Lung (tissue), 12 donors: Measurements from ENCODE around the gene RBFOX1. TPM values are rescaled to one million over a fixed set of nuclear protein-coding genes. Genes with fewer than 3 reads are reported as not detected.

Source experiments
- ATAC-seq: fragments of 200-7000 bp; cut with Tn5 transposase; one replicate; pipeline ENCODE4 v1.9.1; 2020; ENCODE audit warnings: moderate number of reproducible peaks; ENCODE audit not compliant: insufficient read depth, low FRiP score
- DNase-seq, 3 donors: peaks; one replicate each; pipeline ENCODE4 v3.0.0-alpha.2; 2013 to 2017
- H3K27ac ChIP-seq, 2 donors: one replicate each; pipeline ENCODE4 v1.5.1; 2013; ENCODE audit warnings: mild to moderate bottlenecking in 2 of 2, moderate library complexity in 2 of 2, control low read depth in 1 of 2, inconsistent platforms in 1 of 2, low read depth in 1 of 2, low read length in 1 of 2
- H3K27me3 ChIP-seq, 3 donors: one replicate each; pipeline ENCODE4 v1.5.1; 2013; ENCODE audit warnings: low read length in 2 of 3; ENCODE audit not compliant: control insufficient read depth in 3 of 3, insufficient read depth in 3 of 3
- H3K36me3 ChIP-seq, 4 donors: one replicate each; pipeline ENCODE4 v1.5.1; 2013; ENCODE audit warnings: low read length in 4 of 4, mild to moderate bottlenecking in 1 of 4, moderate library complexity in 1 of 4; ENCODE audit not compliant: control insufficient read depth in 4 of 4, insufficient read depth in 4 of 4
- H3K4me1 ChIP-seq, 5 donors: one replicate each; pipeline ENCODE4 v1.5.1; 2013; ENCODE audit warnings: low read length in 5 of 5, mild to moderate bottlenecking in 2 of 5, moderate library complexity in 1 of 5; ENCODE audit not compliant: control insufficient read depth in 5 of 5, insufficient read depth in 5 of 5
- H3K4me3 ChIP-seq: one replicate; pipeline ENCODE4 v1.5.1; 2013; ENCODE audit warnings: mild to moderate bottlenecking, control low read depth, moderate library complexity
- H3K9ac ChIP-seq, 2 donors: one replicate each; pipeline ENCODE4 v1.5.1; 2013; ENCODE audit warnings: low read length in 2 of 2, control low read depth in 1 of 2; ENCODE audit not compliant: insufficient read depth in 1 of 2
- H3K9me3 ChIP-seq, 4 donors: one replicate each; pipeline ENCODE4 v1.5.1; 2013; ENCODE audit warnings: low read length in 3 of 4, mild to moderate bottlenecking in 1 of 4, moderate library complexity in 1 of 4; ENCODE audit not compliant: control insufficient read depth in 4 of 4, insufficient read depth in 3 of 4
- WGBS, 2 donors: extraction: QIAGEN DNeasy Blood & Tissue Kit; methylation state at CpG; one replicate each; pipeline ENCODE4 v1.1.7; 2013; 5-methylcytosine and 5-hydroxymethylcytosine counted together
- polyA plus RNA-seq, 2 donors: library from polyadenylated mRNA; stranded (reverse); fragments of 200-250 nt; gene quantifications; one replicate each; pipeline ENCODE4 v1.2.1, GENCODE V29; 2013
- total RNA-seq, 2 donors: library from RNA; depleted of rRNA in 1 of 2; stranded (reverse); fragments of >200 nt in 1 of 2; gene quantifications; one replicate each; pipeline ENCODE4 v1.2.1, GENCODE V29; 2014 to 2021
- TF ChIP-seq, protein P1 (sequence below): IDR thresholded peaks from 2 replicates; pipeline ENCODE4 v1.5.1; 2012; ENCODE audit warnings: mild to moderate bottlenecking; ENCODE audit errors: control extremely low read depth, extremely low read depth
- donor health status: control.
- donor health status: control.
- donor health status: Bipolar disorder and iron deficiency.
- donor health status: healthy.
- donor health status: DM: yes; HTN: yes; CAD: no.

The RBFOX1 gene
- total and polyA plus RNA-seq, 4 donors, result 0.55 to 3.0 TPM; not detected in 2

DNA sequence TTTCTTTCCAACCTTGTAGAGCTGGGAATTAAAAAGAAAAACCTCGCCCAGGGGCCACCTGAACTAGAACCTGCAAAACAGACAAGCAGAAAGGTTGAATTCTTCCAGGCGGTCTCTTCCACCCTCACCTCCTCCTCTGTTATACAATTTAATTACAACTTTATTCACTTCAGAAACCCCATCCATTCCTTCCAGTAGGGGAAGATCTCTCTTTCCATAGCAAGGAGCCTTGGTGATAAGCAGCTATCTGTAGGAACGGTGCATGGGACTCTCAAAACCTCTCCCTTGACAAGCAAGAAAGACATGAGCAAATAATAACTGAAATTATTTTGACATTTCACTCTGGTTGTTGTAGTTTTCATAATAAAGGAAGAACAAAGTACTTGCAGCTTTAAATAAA, 176.0 kb downstream of the RBFOX1 start:
- no peak overlapping the region for H3K4me3 ChIP-seq
- peaks cover 0 to 7% (median 0%) of the 10 kb centered on the region in 5 donors for H3K4me1 ChIP-seq
- DNase-seq (no peak), ATAC-seq (no peak)
- peaks cover 0 to 4% (median 0%) of the 10 kb centered on the region in 3 donors for H3K27me3 ChIP-seq
- no peak overlapping the region for H3K9ac ChIP-seq
- TF ChIP-seq, protein P1, sequence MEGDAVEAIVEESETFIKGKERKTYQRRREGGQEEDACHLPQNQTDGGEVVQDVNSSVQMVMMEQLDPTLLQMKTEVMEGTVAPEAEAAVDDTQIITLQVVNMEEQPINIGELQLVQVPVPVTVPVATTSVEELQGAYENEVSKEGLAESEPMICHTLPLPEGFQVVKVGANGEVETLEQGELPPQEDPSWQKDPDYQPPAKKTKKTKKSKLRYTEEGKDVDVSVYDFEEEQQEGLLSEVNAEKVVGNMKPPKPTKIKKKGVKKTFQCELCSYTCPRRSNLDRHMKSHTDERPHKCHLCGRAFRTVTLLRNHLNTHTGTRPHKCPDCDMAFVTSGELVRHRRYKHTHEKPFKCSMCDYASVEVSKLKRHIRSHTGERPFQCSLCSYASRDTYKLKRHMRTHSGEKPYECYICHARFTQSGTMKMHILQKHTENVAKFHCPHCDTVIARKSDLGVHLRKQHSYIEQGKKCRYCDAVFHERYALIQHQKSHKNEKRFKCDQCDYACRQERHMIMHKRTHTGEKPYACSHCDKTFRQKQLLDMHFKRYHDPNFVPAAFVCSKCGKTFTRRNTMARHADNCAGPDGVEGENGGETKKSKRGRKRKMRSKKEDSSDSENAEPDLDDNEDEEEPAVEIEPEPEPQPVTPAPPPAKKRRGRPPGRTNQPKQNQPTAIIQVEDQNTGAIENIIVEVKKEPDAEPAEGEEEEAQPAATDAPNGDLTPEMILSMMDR, result no peak
- H3K27ac ChIP-seq, result no peak overlapping the region
- H3K36me3 ChIP-seq, result no peaks in the 10 kb centered on the region
- peaks cover 0 to 5% (median under 1%) of the 10 kb centered on the region in 4 donors for H3K9me3 ChIP-seq
- WGBS, 2 donors, result 78 to 88% methylated on average over 3 of the region's 3 CpGs

DNA sequence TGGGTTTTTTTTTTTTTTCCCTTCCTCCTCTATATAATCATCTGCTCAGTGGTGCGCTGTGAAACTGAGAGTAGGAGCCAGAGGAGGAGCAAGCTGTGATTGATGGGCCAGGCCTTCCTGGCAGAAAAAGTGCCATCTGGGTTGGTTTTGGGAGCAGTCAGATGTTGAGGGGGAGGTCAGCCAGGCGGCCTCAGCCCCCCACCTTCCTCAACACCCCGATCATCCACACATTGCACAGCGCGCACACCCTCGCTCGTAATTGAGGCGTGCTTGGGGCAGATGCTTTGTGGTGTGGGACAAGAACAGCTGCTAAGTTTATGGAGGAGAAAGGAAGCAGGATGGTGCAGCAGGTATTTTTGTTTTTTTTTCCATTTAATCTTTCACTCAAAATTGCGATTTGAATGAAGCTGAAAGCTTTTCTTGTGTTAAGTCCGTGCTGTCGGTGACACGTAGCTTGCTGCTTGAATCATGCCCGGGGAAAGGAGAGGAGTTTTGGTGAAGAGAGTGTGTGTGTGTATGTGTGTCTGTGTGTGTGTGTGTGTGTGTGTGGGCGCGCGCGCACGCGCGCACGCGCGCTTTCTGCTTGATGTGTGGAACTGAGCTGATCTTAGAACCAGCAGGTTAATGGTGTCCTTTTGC, 177.4 kb downstream of the RBFOX1 start:
- Histone ChIP-seq H3K27me3 (peaks cover 0 to 4% (median 0%) of the 10 kb centered on the region in 3 donors), H3K9ac (no peak overlapping the region), H3K4me3 (no peak overlapping the region), H3K36me3 (no peaks in the 10 kb centered on the region), H3K27ac (no peak overlapping the region), H3K9me3 (peaks cover 0 to 5% (median under 1%) of the 10 kb centered on the region in 4 donors), H3K4me1 (peaks cover 0 to 2% (median 0%) of the 10 kb centered on the region in 5 donors)
- 66 to 79% methylated on average over 23 of the region's 23 CpGs for WGBS, 2 donors
- ATAC-seq (no peak), DNase-seq (no peak)
- TF ChIP-seq, protein P1, result no peak

DNA sequence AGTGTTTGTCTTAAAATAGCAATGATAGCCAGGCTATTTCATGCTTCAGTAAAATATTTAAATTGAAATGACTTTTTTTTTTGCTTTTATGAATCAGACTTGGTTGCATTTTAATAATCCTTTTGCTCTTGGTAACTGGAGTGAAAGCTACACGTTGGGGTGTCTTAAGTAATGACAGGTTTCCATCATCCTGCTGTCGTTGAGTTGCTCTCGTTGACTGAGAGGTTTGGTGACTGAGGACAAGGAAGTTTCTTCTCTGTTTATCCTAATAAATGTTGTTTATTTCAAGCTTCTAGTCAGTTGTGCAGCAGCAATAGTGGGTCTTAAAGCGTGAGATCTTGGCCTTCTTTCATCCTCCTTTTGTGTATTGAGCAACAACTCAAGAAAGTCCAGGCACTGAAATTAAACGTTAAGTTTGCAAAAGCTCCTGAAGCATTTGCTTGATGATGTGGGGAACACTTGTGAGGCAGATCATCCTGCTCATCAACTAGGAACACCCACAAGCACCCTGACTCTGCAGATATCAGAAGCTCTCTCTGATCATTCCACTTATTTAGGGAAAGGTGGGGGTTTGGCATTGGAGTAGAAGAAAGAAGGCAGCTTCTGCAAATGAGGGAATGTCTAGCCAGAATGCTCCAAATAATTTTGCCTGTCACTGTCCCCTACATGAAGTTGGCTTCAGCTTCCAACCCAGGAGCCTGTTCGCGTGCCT, 179.1 kb downstream of the RBFOX1 start:
- Histone ChIP-seq H3K4me1 (no peaks in the 10 kb centered on the region), H3K9ac (no peak overlapping the region), H3K27me3 (peaks cover 0 to 4% (median 0%) of the 10 kb centered on the region in 3 donors), H3K9me3 (peaks cover 0 to 8% (median under 1%) of the 10 kb centered on the region in 4 donors), H3K27ac (no peak overlapping the region), H3K4me3 (no peak overlapping the region), H3K36me3 (no peaks in the 10 kb centered on the region)
- TF ChIP-seq, protein P1, result no peak
- 70 to 76% methylated on average over 7 of the region's 7 CpGs for WGBS, 2 donors
- DNase-seq (no peak), ATAC-seq (no peak)
